H9 (cell line): ENCODE data around the gene TMEM115. TPM values are rescaled to one million over a fixed set of nuclear protein-coding genes. Genes with fewer than 3 reads are reported as not detected.

Experiments used
- DNase-seq: peaks from one replicate; pipeline ENCODE4 v3.0.0-alpha.2; 2017
- H2AFZ ChIP-seq: one replicate; pipeline ENCODE4 v1.6.1; 2013; ENCODE audit warnings: mild to moderate bottlenecking, low read length, control low read depth, moderate library complexity
- H2AK5ac ChIP-seq: 2 replicates; pipeline ENCODE4 v1.6.1; 2013; ENCODE audit warnings: low read length, control low read depth, mixed read lengths; ENCODE audit not compliant: insufficient read length
- H2BK120ac ChIP-seq: one replicate; pipeline ENCODE4 v1.6.1; 2013; ENCODE audit warnings: low read depth, mild to moderate bottlenecking, low read length, control low read depth, inconsistent platforms; ENCODE audit not compliant: poor library complexity, severe bottlenecking
- H2BK12ac ChIP-seq: 2 replicates; pipeline ENCODE4 v1.6.1; 2013; ENCODE audit warnings: low read length, control low read depth, mixed read lengths, low read depth; ENCODE audit not compliant: insufficient read length
- H2BK15ac ChIP-seq: 2 replicates; pipeline ENCODE4 v1.6.1; 2013; ENCODE audit warnings: low read depth, low read length, control low read depth
- H2BK20ac ChIP-seq: one replicate; pipeline ENCODE4 v1.6.1; 2013; ENCODE audit warnings: low read depth, mild to moderate bottlenecking, low read length, control low read depth, inconsistent platforms; ENCODE audit not compliant: poor library complexity, severe bottlenecking
- H2BK5ac ChIP-seq: 2 replicates; pipeline ENCODE4 v1.6.1; 2013; ENCODE audit warnings: low read length, control low read depth, mixed read lengths; ENCODE audit not compliant: insufficient read length
- H3K14ac ChIP-seq: 2 replicates; pipeline ENCODE4 v1.6.1; 2013; ENCODE audit warnings: low read length, control low read depth; ENCODE audit not compliant: insufficient read depth
- H3K18ac ChIP-seq: 2 replicates; pipeline ENCODE4 v1.6.1; 2013; ENCODE audit warnings: low read depth, mild to moderate bottlenecking, mixed read lengths, low read length, control low read depth; ENCODE audit not compliant: insufficient read length
- H3K23ac ChIP-seq: 2 replicates; pipeline ENCODE4 v1.6.1; 2013; ENCODE audit warnings: low read length, control low read depth, mixed read lengths, low read depth; ENCODE audit not compliant: insufficient read length
- H3K23me2 ChIP-seq: 2 replicates; pipeline ENCODE4 v1.6.1; 2013; ENCODE audit warnings: low read depth, mild to moderate bottlenecking, mixed read lengths, low read length, control low read depth; ENCODE audit not compliant: insufficient read length, poor library complexity, severe bottlenecking
- H3K27ac ChIP-seq: 2 replicates; pipeline ENCODE4 v1.5.1; 2013; ENCODE audit warnings: low read length, control low read depth, mixed read lengths, low read depth; ENCODE audit not compliant: insufficient read length
- H3K27me3 ChIP-seq: 2 replicates; pipeline ENCODE4 v1.6.1; 2013; ENCODE audit warnings: low read length, control low read depth, inconsistent platforms; ENCODE audit not compliant: insufficient read depth
- H3K4ac ChIP-seq: 2 replicates; pipeline ENCODE4 v1.6.1; 2013; ENCODE audit warnings: low read depth, mild to moderate bottlenecking, control low read depth, inconsistent platforms, low read length, moderate library complexity
- H3K4me1 ChIP-seq: 2 replicates; pipeline ENCODE4 v1.6.1; 2013; ENCODE audit warnings: low read length, control low read depth, inconsistent platforms; ENCODE audit not compliant: insufficient read depth
- H3K4me2 ChIP-seq: 2 replicates; pipeline ENCODE4 v1.6.1; 2013; ENCODE audit warnings: low read length, control low read depth, mixed read lengths; ENCODE audit not compliant: insufficient read length, insufficient read depth
- H3K56ac ChIP-seq: 2 replicates; pipeline ENCODE4 v1.6.1; 2013; ENCODE audit warnings: low read depth, mild to moderate bottlenecking, mixed read lengths, low read length, control low read depth; ENCODE audit not compliant: insufficient read length
- H3K79me1 ChIP-seq: 2 replicates; pipeline ENCODE4 v1.6.1; 2013; ENCODE audit warnings: low read depth, mild to moderate bottlenecking, moderate library complexity, low read length, control low read depth, inconsistent platforms; ENCODE audit not compliant: insufficient read depth, poor library complexity, severe bottlenecking
- H3K79me2 ChIP-seq: 2 replicates; pipeline ENCODE4 v1.6.1; 2013; ENCODE audit warnings: low read length, control low read depth, inconsistent platforms; ENCODE audit not compliant: insufficient read depth
- H3K9ac ChIP-seq: 2 replicates; pipeline ENCODE4 v1.6.1; 2013; ENCODE audit warnings: low read length, control low read depth, mixed read lengths; ENCODE audit not compliant: insufficient read length; ENCODE audit errors: extremely low read depth
- H3K9me3 ChIP-seq: one replicate; pipeline ENCODE4 v1.6.1; 2013; ENCODE audit warnings: low read depth, low read length, inconsistent platforms; ENCODE audit not compliant: control insufficient read depth
- H3T11ph ChIP-seq: one replicate; pipeline ENCODE4 v1.6.1; 2013; ENCODE audit warnings: mild to moderate bottlenecking, low read length, control low read depth, inconsistent platforms
- H4K20me1 ChIP-seq: one replicate; pipeline ENCODE4 v1.6.1; 2013; ENCODE audit not compliant: control insufficient read depth, insufficient read length, insufficient read depth
- H4K5ac ChIP-seq: 2 replicates; pipeline ENCODE4 v1.6.1; 2013; ENCODE audit warnings: low read depth, mild to moderate bottlenecking, mixed read lengths, low read length, control low read depth; ENCODE audit not compliant: insufficient read length
- H4K8ac ChIP-seq: replicated peaks from 2 replicates; pipeline ENCODE4 v1.6.1; 2013; ENCODE audit warnings: low read length, control low read depth, mixed read lengths, low read depth; ENCODE audit not compliant: insufficient read length
- H4K91ac ChIP-seq: 2 replicates; pipeline ENCODE4 v1.6.1; 2013; ENCODE audit warnings: low read depth, mild to moderate bottlenecking, moderate library complexity, mixed read lengths, low read length, control low read depth; ENCODE audit not compliant: insufficient read length
- H3K27ac Mint-ChIP-seq, 3 experiments: 2 replicates in 2 of 3; 3 replicates in 1 of 3; pipeline ENCODE4 v1.8.0; 2020 to 2021; ENCODE audit warnings: mixed read lengths in 3 of 3, mild to moderate bottlenecking in 1 of 3, moderate library complexity in 1 of 3
- H3K27me3 Mint-ChIP-seq: 2 replicates; pipeline ENCODE4 v1.8.0; 2021; ENCODE audit warnings: low read depth, mild to moderate bottlenecking, moderate library complexity, mixed read lengths
- H3K36me3 Mint-ChIP-seq, 3 experiments: 2 replicates in 2 of 3; 3 replicates in 1 of 3; pipeline ENCODE4 v1.8.0; 2020 to 2021; ENCODE audit warnings: low read depth in 3 of 3, mixed read lengths in 3 of 3; ENCODE audit not compliant: insufficient read depth in 1 of 3
- H3K4me1 Mint-ChIP-seq, 2 experiments: 2 replicates each; pipeline ENCODE4 v1.8.0; 2020; ENCODE audit warnings: mixed read lengths in 2 of 2
- H3K4me3 Mint-ChIP-seq, 2 experiments: 2 replicates in 1 of 2; 3 replicates in 1 of 2; pipeline ENCODE4 v1.8.0; 2020 to 2021; ENCODE audit warnings: mild to moderate bottlenecking in 2 of 2, mixed read lengths in 2 of 2, moderate library complexity in 1 of 2
- H3K9me3 Mint-ChIP-seq, 2 experiments: 2 replicates in 1 of 2; 3 replicates in 1 of 2; pipeline ENCODE4 v1.8.0; 2020; ENCODE audit warnings: mild to moderate bottlenecking in 2 of 2, mixed read lengths in 2 of 2, moderate library complexity in 1 of 2
- WGBS: extraction: QIAGEN DNeasy Blood & Tissue Kit; methylation state at CpG from one replicate; pipeline ENCODE4 v1.1.7; 2013; ENCODE audit warnings: missing lambda C conversion rate, low lambda C conversion rate, mixed read lengths; ENCODE audit not compliant: insufficient read length; ENCODE audit errors: extremely low coverage; 5-methylcytosine and 5-hydroxymethylcytosine counted together
- total RNA-seq: library from RNA; stranded (reverse); gene quantifications from 2 replicates; pipeline ENCODE4 v1.2.1, GENCODE V29; 2021
- TF ChIP-seq, protein P1 (sequence below): fragments of 200-600 bp; sonication (generic); conservative IDR thresholded peaks from 3 replicates; pipeline ENCODE4 v1.8.0; 2021; ENCODE audit warnings: antibody characterized with exemption, mild to moderate bottlenecking

Gene TMEM115
- total RNA-seq, 1 experiment from 2014 or later, result 32.3 TPM

DNA sequence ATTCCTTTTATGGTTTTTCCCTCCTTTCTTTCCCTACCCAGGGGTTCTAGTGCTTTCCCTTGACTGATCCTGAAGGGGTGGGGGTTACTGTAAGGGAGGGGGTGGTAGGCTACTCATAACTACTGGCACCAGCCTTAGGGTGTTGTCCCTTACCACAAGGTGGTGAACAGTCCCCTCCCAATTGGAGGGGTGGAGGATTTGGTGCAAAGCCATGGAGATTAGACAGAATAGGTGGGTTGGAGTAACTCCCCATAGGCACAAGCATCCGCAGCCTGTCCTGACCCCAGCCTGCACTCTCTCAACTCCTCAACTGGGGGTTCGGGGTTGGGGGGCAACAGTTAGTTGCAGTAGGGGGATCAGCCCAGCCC is 34.2 kb downstream of the TMEM115 start:
- no peak overlapping the region for H2BK5ac ChIP-seq
- WGBS, result no CpG with 5 or more reads among the region's 2 CpGs
- no peak overlapping the region for H3K9ac ChIP-seq
- Mint-ChIP-seq H3K9me3 (no peaks in the 10 kb centered on the region), H3K4me3 (no peak overlapping the region), H3K27ac (no peak overlapping the region), H3K27me3 (no peaks in the 10 kb centered on the region; the same call in 1 of the 2 replicates), H3K36me3 (peaks cover 16 to 34% (median 19%) of the 10 kb centered on the region in 3 experiments), H3K4me1 (peaks cover 20 to 36% of the 10 kb centered on the region in 2 experiments)
- H3K23ac ChIP-seq, result no peak overlapping the region
- H2BK20ac ChIP-seq, result no peak overlapping the region
- H3K23me2 ChIP-seq, result peaks cover 24% of the 10 kb centered on the region
- DNase-seq, result no peak
- H4K8ac ChIP-seq, result no peak overlapping the region
- H3K79me1 ChIP-seq, result peaks cover 6% of the 10 kb centered on the region
- no peak overlapping the region for H3K56ac ChIP-seq
- no peak overlapping the region for H3K27ac ChIP-seq
- H3K4me1 ChIP-seq, result peaks cover 6% of the 10 kb centered on the region; the same call in 1 of the 2 replicates
- TF ChIP-seq, protein P1, sequence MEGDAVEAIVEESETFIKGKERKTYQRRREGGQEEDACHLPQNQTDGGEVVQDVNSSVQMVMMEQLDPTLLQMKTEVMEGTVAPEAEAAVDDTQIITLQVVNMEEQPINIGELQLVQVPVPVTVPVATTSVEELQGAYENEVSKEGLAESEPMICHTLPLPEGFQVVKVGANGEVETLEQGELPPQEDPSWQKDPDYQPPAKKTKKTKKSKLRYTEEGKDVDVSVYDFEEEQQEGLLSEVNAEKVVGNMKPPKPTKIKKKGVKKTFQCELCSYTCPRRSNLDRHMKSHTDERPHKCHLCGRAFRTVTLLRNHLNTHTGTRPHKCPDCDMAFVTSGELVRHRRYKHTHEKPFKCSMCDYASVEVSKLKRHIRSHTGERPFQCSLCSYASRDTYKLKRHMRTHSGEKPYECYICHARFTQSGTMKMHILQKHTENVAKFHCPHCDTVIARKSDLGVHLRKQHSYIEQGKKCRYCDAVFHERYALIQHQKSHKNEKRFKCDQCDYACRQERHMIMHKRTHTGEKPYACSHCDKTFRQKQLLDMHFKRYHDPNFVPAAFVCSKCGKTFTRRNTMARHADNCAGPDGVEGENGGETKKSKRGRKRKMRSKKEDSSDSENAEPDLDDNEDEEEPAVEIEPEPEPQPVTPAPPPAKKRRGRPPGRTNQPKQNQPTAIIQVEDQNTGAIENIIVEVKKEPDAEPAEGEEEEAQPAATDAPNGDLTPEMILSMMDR, result no peak
- no peak overlapping the region for H2BK15ac ChIP-seq
- H4K20me1 ChIP-seq, result no peaks in the 10 kb centered on the region
- H3K27me3 ChIP-seq, result no peaks in the 10 kb centered on the region
- peaks cover 8% of the 10 kb centered on the region; the same call in 1 of the 2 replicates for H3K79me2 ChIP-seq
- no peak overlapping the region for H2AK5ac ChIP-seq
- H3K14ac ChIP-seq, result no peak overlapping the region
- H2BK12ac ChIP-seq, result no peak overlapping the region
- H4K91ac ChIP-seq, result no peak overlapping the region
- H4K5ac ChIP-seq, result no peak overlapping the region
- no peak overlapping the region for H3K4ac ChIP-seq
- no peak overlapping the region for H2AFZ ChIP-seq
- no peaks in the 10 kb centered on the region for H3K9me3 ChIP-seq
- H2BK120ac ChIP-seq, result no peak overlapping the region
- no peak overlapping the region for H3K4me2 ChIP-seq
- no peak overlapping the region for H3K18ac ChIP-seq
- no peak overlapping the region for H3T11ph ChIP-seq
